COLO668 (cell line): Measurements from ENCODE around the gene FSHB.
"Not testable (repeated sequence)": the region's sequence is repeated elsewhere in the genome, so short reads cannot be mapped to it uniquely, and the experiment has no call there.

Experiments
- DNase-seq: peaks from one replicate; lab custom pipeline; 2025; ENCODE audit not compliant: unreplicated experiment; lab: John Stamatoyannopoulos, UW

The FSHB gene

GRCh38 chr11:30261821-30262220, 31.0 kb downstream of the FSHB start:
- no peak for DNase-seq

- not testable (repeated sequence) for DNase-seq
Observed at GRCh38 chr11:30268638-30269037, 37.8 kb downstream of the FSHB start.

- DNase-seq = no peak
Observed at GRCh38 chr11:30270671-30271070, 39.9 kb downstream of the FSHB start.

GRCh38 chr11:30277176-30277575, 46.4 kb downstream of the FSHB start:
- DNase-seq = no peak

- no peak for DNase-seq
Observed at GRCh38 chr11:30279796-30280195, 49.0 kb downstream of the FSHB start.

GRCh38 chr11:30281476-30282288, 50.9 kb downstream of the FSHB start:
- no peak for DNase-seq

GRCh38 chr11:30282289-30282631, 51.4 kb downstream of the FSHB start:
- DNase-seq = no peak
